ENCODE data around the gene NEB.

NEB gene

GRCh38 chr2:151640087-151640486 is 94.2 kb downstream of the NEB start:
- H3K4me1 ChIP-seq (ENCODE audit: control extremely low read depth in 1 of 4, control insufficient read depth in 4 of 4, insufficient read depth in 4 of 4, low read length in 3 of 4): peaks cover 15 to 35% (median 26%) of the 10 kb centered on the region in 4 experiments
- H3K27ac ChIP-seq (ENCODE audit: insufficient read depth in 1 of 2, low read depth in 1 of 2, low read length in 2 of 2, poor library complexity in 1 of 2, severe bottlenecking in 2 of 2): no peak overlapping the region
- 95% methylated on average over 4 of the region's 9 CpGs for WGBS (ENCODE audit: insufficient coverage)
- POLR2A ChIA-PET: no interaction called here
- H3K9me3 ChIP-seq (ENCODE audit: control extremely low read depth in 1 of 5, control insufficient read depth in 4 of 5, insufficient read depth in 2 of 5, low read depth in 1 of 5, low read length in 4 of 5): peaks cover 0 to 2% (median 0%) of the 10 kb centered on the region in 5 experiments
- DNase-seq: peak in 1 of 3 donors; percentile 3
- H3K4me3 ChIP-seq (ENCODE audit: control insufficient read depth in 1 of 7, extremely low read depth in 1 of 7, insufficient read depth in 4 of 7, low read depth in 2 of 7, low read length in 6 of 7): no peak overlapping the region
- no peaks in the 10 kb centered on the region for H3K36me3 ChIP-seq (ENCODE audit: control insufficient read depth in 4 of 4, insufficient read depth in 4 of 4, low read length in 3 of 4)
- H3K27me3 ChIP-seq (replicated peaks in 2 of 5; ENCODE audit: control insufficient read depth in 4 of 5, insufficient read depth in 5 of 5, low read length in 4 of 5): no peaks in the 10 kb centered on the region
- CTCF ChIA-PET: interaction anchor here (1.5 kb wide), 1 partner anchor 14 kb away, joined by 5 read pairs; no protein-coding TSS in a partner anchor

GRCh38 chr2:151638990-151639389 is 95.3 kb downstream of the NEB start:
- Histone ChIP-seq H3K27ac (ENCODE audit: insufficient read depth in 1 of 2, low read depth in 1 of 2, low read length in 2 of 2, poor library complexity in 1 of 2, severe bottlenecking in 2 of 2) (no peak overlapping the region), H3K4me1 (ENCODE audit: control extremely low read depth in 1 of 4, control insufficient read depth in 4 of 4, insufficient read depth in 4 of 4, low read length in 3 of 4) (peaks cover 15 to 35% (median 26%) of the 10 kb centered on the region in 4 experiments), H3K4me3 (ENCODE audit: control insufficient read depth in 1 of 7, extremely low read depth in 1 of 7, insufficient read depth in 4 of 7, low read depth in 2 of 7, low read length in 6 of 7) (peak overlapping the region in 2 of 7 experiments; percentile 53 to 65), H3K27me3 (replicated peaks in 2 of 5; ENCODE audit: control insufficient read depth in 4 of 5, insufficient read depth in 5 of 5, low read length in 4 of 5) (no peaks in the 10 kb centered on the region), H3K9me3 (ENCODE audit: control extremely low read depth in 1 of 5, control insufficient read depth in 4 of 5, insufficient read depth in 2 of 5, low read depth in 1 of 5, low read length in 4 of 5) (peaks cover 0 to 7% (median 2%) of the 10 kb centered on the region in 5 experiments), H3K36me3 (ENCODE audit: control insufficient read depth in 4 of 4, insufficient read depth in 4 of 4, low read length in 3 of 4) (no peaks in the 10 kb centered on the region)
- no CpG with 5 or more reads among the region's 1 CpG for WGBS (ENCODE audit: insufficient coverage)
- ChIA-PET POLR2A (interaction anchor here (0.6 kb wide), 2 partner anchors 13 to 374 kb away, joined by 3 read pairs; no protein-coding TSS in a partner anchor), CTCF (interaction anchor here (1.5 to 1.9 kb wide), 2 partner anchors 13 to 387 kb away, joined by 4 to 5 read pairs; no protein-coding TSS in a partner anchor)
- no peak for DNase-seq

- Histone ChIP-seq H3K27me3 (replicated peaks in 2 of 5; ENCODE audit: control insufficient read depth in 4 of 5, insufficient read depth in 5 of 5, low read length in 4 of 5) (no peaks in the 10 kb centered on the region), H3K27ac (ENCODE audit: insufficient read depth in 1 of 2, low read depth in 1 of 2, low read length in 2 of 2, poor library complexity in 1 of 2, severe bottlenecking in 2 of 2) (peak overlapping the region in 1 of 2 experiments; percentile 7), H3K4me1 (ENCODE audit: control extremely low read depth in 1 of 4, control insufficient read depth in 4 of 4, insufficient read depth in 4 of 4, low read length in 3 of 4) (peaks cover 15 to 35% (median 26%) of the 10 kb centered on the region in 4 experiments), H3K36me3 (ENCODE audit: control insufficient read depth in 4 of 4, insufficient read depth in 4 of 4, low read length in 3 of 4) (no peaks in the 10 kb centered on the region), H3K4me3 (ENCODE audit: control insufficient read depth in 1 of 7, extremely low read depth in 1 of 7, insufficient read depth in 4 of 7, low read depth in 2 of 7, low read length in 6 of 7) (peak overlapping the region in 3 of 7 experiments; percentile 23 to 65 (median 53)), H3K9me3 (ENCODE audit: control extremely low read depth in 1 of 5, control insufficient read depth in 4 of 5, insufficient read depth in 2 of 5, low read depth in 1 of 5, low read length in 4 of 5) (peaks cover 0 to 7% (median 2%) of the 10 kb centered on the region in 5 experiments)
- CTCF ChIA-PET: interaction anchor here (1.1 to 1.9 kb wide), 4 partner anchors 13 to 388 kb away, joined by 3 to 4 read pairs (median 4); no protein-coding TSS in a partner anchor
- peak; percentile 34 to 80 (median 67) for DNase-seq
- POLR2A ChIA-PET: interaction anchor here (0.6 kb wide), 2 partner anchors 14 to 374 kb away, joined by 3 read pairs; no protein-coding TSS in a partner anchor
- WGBS (ENCODE audit: insufficient coverage): 67% methylated on average over 1 of the region's 4 CpGs
Observed at GRCh38 chr2:151638191-151638933, 95.9 kb downstream of the NEB start.

- Histone ChIP-seq H3K4me3 (ENCODE audit: control insufficient read depth in 1 of 7, extremely low read depth in 1 of 7, insufficient read depth in 4 of 7, low read depth in 2 of 7, low read length in 6 of 7) (peak overlapping the region in 6 of 7 experiments; percentile 30 to 65 (median 48)), H3K27me3 (replicated peaks in 2 of 5; ENCODE audit: control insufficient read depth in 4 of 5, insufficient read depth in 5 of 5, low read length in 4 of 5) (no peaks in the 10 kb centered on the region), H3K4me1 (ENCODE audit: control extremely low read depth in 1 of 4, control insufficient read depth in 4 of 4, insufficient read depth in 4 of 4, low read length in 3 of 4) (peaks cover 15 to 35% (median 26%) of the 10 kb centered on the region in 4 experiments), H3K36me3 (ENCODE audit: control insufficient read depth in 4 of 4, insufficient read depth in 4 of 4, low read length in 3 of 4) (no peaks in the 10 kb centered on the region), H3K27ac (ENCODE audit: insufficient read depth in 1 of 2, low read depth in 1 of 2, low read length in 2 of 2, poor library complexity in 1 of 2, severe bottlenecking in 2 of 2) (peak overlapping the region; percentile 36 to 72), H3K9me3 (ENCODE audit: control extremely low read depth in 1 of 5, control insufficient read depth in 4 of 5, insufficient read depth in 2 of 5, low read depth in 1 of 5, low read length in 4 of 5) (peaks cover 0 to 7% (median 2%) of the 10 kb centered on the region in 5 experiments)
- WGBS (ENCODE audit: insufficient coverage): 0% methylated on average over 6 of the region's 8 CpGs
- ChIA-PET CTCF (interaction anchor here (1.1 to 1.9 kb wide), 5 partner anchors 12 to 389 kb away, joined by 3 to 4 read pairs (median 3); no protein-coding TSS in a partner anchor), POLR2A (no interaction called here)
- peak; percentile 48 to 87 (median 79) for DNase-seq
Observed at GRCh38 chr2:151637271-151637781, 97.0 kb downstream of the NEB start.

- no peaks in the 10 kb centered on the region for H3K27me3 ChIP-seq (replicated peaks in 2 of 5; ENCODE audit: control insufficient read depth in 4 of 5, insufficient read depth in 5 of 5, low read length in 4 of 5)
- ChIA-PET CTCF (interaction anchor here (0.6 kb wide), 1 partner anchor 195 kb away, joined by 3 read pairs; no protein-coding TSS in a partner anchor), POLR2A (no interaction called here)
- H3K9me3 ChIP-seq (ENCODE audit: control extremely low read depth in 1 of 5, control insufficient read depth in 4 of 5, insufficient read depth in 2 of 5, low read depth in 1 of 5, low read length in 4 of 5): peaks cover 0 to 7% (median 2%) of the 10 kb centered on the region in 5 experiments
- 100% methylated on average over 1 of the region's 4 CpGs for WGBS (ENCODE audit: insufficient coverage)
- no peak overlapping the region for H3K4me3 ChIP-seq (ENCODE audit: control insufficient read depth in 1 of 7, extremely low read depth in 1 of 7, insufficient read depth in 4 of 7, low read depth in 2 of 7, low read length in 6 of 7)
- no peak for DNase-seq
- no peak overlapping the region for H3K27ac ChIP-seq (ENCODE audit: insufficient read depth in 1 of 2, low read depth in 1 of 2, low read length in 2 of 2, poor library complexity in 1 of 2, severe bottlenecking in 2 of 2)
- no peaks in the 10 kb centered on the region for H3K36me3 ChIP-seq (ENCODE audit: control insufficient read depth in 4 of 4, insufficient read depth in 4 of 4, low read length in 3 of 4)
- H3K4me1 ChIP-seq (ENCODE audit: control extremely low read depth in 1 of 4, control insufficient read depth in 4 of 4, insufficient read depth in 4 of 4, low read length in 3 of 4): peaks cover 15 to 32% (median 26%) of the 10 kb centered on the region in 4 experiments
Observed at GRCh38 chr2:151634736-151635467, 99.4 kb downstream of the NEB start.

GRCh38 chr2:151632993-151633565 is 101.2 kb downstream of the NEB start:
- ChIA-PET CTCF (no interaction called here), POLR2A (no interaction called here)
- H3K9me3 ChIP-seq (ENCODE audit: control extremely low read depth in 1 of 5, control insufficient read depth in 4 of 5, insufficient read depth in 2 of 5, low read depth in 1 of 5, low read length in 4 of 5): peaks cover 0 to 7% (median 2%) of the 10 kb centered on the region in 5 experiments
- no peak overlapping the region for H3K27ac ChIP-seq (ENCODE audit: insufficient read depth in 1 of 2, low read depth in 1 of 2, low read length in 2 of 2, poor library complexity in 1 of 2, severe bottlenecking in 2 of 2)
- H3K27me3 ChIP-seq (replicated peaks in 2 of 5; ENCODE audit: control insufficient read depth in 4 of 5, insufficient read depth in 5 of 5, low read length in 4 of 5): no peaks in the 10 kb centered on the region
- peaks cover 8 to 18% (median 12%) of the 10 kb centered on the region in 4 experiments for H3K4me1 ChIP-seq (ENCODE audit: control extremely low read depth in 1 of 4, control insufficient read depth in 4 of 4, insufficient read depth in 4 of 4, low read length in 3 of 4)
- H3K4me3 ChIP-seq (ENCODE audit: control insufficient read depth in 1 of 7, extremely low read depth in 1 of 7, insufficient read depth in 4 of 7, low read depth in 2 of 7, low read length in 6 of 7): no peak overlapping the region
- DNase-seq: peak in 2 of 3 donors; percentile 27 to 34
- H3K36me3 ChIP-seq (ENCODE audit: control insufficient read depth in 4 of 4, insufficient read depth in 4 of 4, low read length in 3 of 4): no peaks in the 10 kb centered on the region
- WGBS (ENCODE audit: insufficient coverage): no CpG with 5 or more reads among the region's 1 CpG
